Cortex of kidney (tissue), 1 donor: Measurements from ENCODE around the gene UFC1.

Experiments
- DNase-seq: peaks from one replicate; lab custom pipeline; 2025; lab: John Stamatoyannopoulos, UW

UFC1 gene

DNA sequence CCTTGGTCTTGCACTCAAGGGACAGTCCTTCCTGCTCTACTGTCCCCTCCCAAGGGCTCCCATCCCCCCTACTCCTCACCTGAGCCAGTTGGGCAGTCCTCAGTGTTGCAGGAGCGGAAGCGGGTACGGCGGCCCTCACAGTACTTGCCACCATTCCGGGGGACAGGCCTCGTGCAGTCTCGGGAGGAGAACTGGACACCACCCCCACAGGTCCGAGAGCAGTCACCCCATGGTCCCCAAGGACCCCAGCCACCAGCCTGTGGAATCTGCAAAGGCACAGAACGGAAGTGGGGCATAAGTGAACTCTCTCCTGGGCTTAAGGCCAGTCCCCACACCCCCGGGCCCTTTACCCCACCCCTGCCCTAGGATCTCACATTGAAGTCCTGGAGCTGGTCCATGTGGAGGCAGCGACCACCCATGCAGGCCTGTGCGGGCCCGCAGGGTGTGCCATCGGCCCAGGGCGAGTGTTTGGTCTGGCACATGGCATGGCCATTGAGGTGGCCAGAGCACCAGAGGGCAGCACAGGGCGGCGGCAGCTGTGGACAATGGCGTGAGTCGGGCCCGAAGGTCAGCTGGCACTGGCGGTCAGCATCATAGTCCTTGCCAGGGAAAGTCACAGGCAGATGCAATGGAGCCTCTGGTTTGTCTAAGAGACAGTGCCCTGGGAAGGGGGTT is 39.9 kb downstream of the UFC1 start:
- no peak for DNase-seq

DNA sequence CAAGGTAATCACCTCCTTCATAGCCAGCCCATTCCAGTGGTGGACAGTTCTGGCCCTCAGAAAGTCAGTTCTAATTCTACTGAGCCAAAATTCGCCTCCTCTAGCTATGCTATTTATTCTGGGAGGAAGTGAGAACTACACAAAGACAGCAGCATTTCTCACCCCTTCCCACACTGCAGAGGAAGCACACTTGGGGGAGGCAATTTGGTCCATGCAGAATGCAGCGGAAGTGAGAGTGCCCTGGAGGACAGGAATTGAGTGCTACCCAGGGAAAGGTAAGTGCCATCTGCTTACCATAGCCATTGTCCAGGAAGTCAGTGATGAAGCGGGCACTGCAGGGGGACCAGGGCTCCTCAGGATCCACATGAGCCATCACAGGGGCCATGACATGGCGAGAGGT is 41.4 kb downstream of the UFC1 start:
- no peak for DNase-seq

DNA sequence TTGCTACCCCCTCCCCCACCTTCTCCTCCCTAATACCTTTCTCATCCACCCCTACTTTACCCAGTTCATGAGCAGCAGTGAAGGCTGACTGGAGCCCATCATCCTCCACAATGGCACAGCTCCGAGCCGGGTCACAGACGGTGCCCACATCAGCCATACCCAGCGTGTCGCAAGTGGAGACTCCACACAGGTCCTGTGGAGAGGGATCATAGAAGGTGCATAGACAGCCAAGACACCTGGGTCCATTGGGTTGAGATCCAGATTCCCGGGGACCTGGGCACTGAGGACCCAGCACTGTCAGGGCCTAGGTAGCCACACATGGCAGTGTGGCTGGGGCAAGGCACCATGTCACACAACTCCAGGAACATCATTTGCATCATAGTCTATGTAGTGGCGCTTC is 42.3 kb downstream of the UFC1 start:
- DNase-seq = no peak

DNA sequence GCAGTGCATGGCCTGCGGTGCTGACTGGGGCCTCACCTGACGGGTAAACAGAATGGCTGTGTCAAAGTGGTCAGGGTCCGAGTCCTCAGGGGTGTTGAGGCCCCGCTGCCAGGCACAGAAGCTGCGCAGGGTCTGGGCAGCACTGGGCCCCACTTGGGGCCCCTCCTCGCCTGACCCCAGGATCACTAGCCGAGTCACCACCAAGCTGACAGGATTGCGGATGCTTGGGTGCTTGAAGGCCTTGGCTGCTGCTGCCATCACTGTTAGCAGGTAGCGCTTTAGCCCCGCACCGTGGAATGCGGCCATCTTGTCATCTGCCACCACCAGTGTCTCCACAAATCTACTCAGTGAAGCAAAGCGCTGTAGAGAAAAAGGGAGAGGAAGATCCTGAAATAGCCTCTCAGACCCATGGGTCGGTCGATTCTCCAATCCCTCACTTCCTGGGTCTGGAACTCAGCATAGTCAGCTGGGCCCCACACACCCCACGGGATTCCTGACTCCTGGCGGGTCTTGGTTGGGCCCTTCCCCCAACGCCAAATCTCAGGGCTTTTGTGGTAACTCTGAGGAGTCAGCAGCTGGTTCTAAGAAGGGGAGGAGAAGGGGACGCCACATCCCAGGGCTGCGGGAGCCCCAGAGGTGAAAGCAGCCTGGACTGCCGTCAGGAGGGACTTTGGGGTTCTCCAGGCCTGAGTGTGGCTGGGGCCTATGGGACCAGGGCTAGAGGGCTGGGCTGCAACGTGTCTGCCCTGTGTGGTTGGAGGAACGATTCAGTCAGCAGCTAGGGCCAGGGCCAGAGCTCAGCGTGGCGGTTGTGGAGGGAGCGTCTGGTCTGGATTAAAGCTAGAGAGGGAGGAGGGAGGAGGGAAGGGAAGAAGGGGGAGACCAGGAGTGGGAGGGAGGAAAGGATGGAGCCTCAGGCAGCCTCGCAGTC is 43.0 kb downstream of the UFC1 start:
- DNase-seq = no peak

DNA sequence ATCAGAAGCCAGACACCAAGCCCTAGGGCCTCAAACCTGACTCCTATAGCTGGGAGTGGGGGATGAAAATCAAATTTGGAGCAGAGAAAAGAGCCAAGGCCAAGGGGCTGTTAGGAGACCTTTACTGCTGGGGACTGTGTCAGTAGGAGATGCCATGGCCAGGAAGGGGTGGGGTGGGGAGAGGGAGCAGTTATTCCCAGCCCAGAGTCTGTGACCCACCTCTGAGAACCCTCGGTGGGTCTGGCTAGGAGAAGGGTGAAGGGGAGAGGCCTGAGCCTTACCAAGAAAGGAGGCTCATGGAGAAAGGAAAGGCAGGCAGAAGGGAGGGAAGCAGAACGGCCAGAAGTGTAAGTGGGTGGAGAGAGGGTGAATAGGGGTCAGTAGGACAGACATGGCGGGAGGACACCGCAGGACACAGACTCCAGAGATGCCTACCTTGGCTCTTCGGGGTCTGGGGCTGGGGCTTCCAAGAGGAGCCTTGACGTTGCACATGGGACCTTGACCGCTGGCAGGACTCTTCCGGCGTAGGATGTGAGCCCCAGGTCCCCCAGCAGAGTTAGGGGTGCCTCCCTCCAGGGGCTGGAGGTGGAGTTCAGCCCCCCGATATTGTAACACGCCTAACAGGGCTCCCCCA is 43.9 kb downstream of the UFC1 start:
- DNase-seq = no peak

DNA sequence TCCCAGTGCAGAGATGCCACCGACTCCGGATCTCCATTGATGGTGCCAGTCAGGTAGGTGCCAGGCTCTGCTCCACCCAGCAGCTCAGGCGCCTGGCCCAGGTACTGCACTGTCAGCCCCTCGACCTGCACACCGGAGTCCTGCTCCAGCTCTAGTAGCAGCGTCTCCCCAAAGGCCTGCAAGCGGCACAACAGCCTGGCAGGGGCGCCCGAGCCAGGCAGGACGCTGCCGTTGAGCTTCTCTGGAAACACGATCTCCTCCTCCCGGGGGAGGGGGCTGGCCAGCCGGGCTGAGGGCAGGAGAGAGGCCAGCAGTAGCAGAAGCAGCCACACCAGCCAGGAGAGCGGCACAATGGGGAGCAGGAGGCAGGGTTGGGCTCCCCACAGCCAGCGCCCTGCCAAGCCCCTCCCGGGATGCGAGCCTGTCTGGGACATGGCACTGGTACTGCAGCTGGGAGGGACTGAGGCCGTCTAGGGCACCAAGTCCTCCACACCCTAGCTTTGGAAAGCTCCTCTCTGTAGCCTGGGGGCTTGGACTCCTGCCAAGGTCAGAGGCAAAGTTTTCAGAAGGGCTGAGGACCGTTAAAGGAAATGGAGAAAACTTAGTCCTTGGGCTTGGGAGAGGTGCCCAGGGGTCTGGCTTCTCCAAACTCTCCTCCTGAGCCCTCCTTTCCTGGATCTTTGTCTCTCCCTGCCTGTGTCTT is 44.6 kb downstream of the UFC1 start:
- no peak for DNase-seq

DNA sequence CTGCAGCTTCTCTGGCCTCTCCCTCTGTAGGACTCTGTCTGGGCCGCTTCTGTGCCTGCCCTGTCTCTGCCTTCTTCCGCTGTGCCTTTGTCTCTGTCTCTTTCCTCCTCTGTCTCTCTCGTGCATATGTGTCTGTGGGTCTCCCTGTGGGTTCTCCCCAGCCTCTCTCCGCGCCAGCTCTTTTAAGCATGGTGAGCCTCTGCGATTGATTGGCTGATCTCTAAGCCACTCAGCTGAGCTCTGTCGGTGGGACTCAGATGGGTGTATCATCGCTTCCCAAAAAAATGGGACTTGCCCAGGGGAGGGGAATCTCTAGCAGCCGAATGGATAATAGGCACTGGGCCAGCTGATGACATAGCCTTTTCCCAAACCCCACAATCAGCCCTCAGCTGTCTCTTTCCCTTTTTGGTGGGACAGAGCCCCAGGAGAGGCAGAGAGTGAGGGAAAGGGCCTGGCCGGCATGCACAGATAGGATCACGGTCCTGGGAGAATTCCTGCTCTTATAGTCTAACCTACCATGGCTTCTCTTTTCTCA is 45.2 kb downstream of the UFC1 start, which contains the start of gene ADAMTS4:
Gene ADAMTS4 (minus strand): TSS at position 158 of the 535 bp plus-strand sequence. CDS start 427 bp downstream, outside the sequence.
- DNase-seq = no peak

DNA sequence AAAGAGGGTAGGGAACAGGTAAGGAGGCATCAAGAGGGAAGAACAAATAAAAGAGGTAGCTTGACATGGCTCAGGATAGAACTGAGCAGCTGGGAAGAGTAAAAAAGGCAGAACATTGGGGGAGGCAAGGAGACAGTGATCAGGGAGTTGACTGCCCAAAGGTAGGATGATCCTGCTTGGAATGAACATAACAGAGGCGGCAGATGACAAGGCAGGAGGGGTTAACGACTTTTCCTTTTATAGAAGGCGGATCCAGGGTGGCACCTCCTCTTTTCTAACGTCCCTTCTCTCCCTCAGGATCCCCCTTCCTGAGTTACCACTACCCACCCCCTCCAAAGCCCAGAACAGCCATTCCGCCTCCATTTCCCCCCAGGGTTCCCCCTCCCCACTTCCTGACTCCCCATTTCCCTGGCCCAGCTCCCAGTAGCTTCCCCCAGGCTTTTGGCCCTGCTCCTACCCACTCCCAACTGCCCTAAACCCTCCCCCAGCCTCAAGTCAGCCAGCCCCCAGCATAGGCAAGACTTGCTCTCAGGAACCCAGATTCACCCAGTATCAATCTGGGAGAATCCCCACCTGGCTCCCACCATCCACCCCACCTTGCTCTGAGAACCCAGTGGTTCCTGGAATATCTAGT is 45.8 kb downstream of the UFC1 start:
- DNase-seq = no peak

DNA sequence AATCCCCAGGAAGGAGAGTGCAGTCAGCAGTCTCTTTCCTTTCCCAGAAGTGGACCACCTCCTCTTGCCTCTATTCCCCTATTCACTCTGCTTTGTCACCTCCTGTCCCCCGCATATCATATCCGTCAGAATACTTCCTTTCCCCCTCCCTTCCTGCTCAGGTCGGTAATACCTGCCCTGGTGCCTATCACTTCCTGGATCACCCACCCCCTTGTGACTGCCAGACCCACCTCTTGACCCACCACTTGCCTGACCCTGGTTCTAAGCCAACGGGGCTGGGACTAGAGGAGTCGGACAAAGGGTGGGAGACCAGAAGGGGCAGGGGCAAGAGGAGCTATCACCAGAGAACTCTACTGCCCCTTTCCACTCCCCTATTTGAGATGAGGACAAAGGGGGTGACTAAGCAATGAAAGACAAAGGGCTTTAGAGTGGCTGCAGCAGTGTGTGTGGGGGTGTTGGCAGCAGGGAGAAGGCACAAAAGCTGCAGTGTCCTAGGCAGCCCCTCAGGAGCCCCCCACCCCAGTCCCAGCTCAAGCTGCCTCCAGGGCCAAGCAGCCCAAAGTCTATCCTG is 46.7 kb downstream of the UFC1 start:
- no peak for DNase-seq

DNA sequence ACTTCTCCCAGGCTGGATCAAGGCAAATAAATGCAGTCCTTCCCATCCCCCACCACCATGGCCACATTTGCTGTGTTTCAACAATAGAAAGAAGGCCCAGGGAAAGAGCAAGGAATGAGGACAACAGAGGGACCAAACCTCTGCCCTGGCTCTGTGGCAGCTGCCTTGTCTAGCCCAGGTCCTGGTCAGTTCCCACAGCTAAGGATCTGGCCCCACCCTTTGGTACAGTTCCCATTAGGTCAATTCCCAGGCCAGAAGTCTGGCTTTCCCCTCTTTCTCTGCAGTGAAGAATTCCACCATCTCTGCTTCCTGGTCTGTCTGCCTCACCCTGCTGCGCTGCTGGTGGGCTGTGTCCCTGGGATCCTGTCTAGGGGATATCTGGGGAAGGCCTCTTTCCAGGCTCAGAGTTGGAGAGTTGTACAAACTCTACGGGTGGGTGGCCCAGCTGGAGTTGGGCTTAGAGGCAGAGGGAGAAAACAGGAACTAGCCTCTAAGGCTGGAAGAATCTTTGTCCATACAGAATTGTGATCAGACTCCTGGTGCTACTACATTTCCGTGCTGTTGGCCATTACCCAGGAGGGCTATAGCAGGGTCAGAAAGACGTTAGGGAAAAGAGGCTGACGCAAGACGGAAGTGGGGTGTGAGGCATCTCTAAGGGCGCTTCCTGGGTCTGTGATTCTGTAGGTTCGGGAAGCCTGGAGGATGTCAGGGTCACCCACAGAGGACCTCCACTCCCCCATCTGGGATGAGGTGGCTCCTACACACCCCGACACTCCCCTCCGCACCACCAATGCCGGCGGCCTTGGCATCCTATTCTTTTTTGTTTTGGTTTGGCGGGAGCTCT is 47.4 kb downstream of the UFC1 start:
- no peak for DNase-seq

DNA sequence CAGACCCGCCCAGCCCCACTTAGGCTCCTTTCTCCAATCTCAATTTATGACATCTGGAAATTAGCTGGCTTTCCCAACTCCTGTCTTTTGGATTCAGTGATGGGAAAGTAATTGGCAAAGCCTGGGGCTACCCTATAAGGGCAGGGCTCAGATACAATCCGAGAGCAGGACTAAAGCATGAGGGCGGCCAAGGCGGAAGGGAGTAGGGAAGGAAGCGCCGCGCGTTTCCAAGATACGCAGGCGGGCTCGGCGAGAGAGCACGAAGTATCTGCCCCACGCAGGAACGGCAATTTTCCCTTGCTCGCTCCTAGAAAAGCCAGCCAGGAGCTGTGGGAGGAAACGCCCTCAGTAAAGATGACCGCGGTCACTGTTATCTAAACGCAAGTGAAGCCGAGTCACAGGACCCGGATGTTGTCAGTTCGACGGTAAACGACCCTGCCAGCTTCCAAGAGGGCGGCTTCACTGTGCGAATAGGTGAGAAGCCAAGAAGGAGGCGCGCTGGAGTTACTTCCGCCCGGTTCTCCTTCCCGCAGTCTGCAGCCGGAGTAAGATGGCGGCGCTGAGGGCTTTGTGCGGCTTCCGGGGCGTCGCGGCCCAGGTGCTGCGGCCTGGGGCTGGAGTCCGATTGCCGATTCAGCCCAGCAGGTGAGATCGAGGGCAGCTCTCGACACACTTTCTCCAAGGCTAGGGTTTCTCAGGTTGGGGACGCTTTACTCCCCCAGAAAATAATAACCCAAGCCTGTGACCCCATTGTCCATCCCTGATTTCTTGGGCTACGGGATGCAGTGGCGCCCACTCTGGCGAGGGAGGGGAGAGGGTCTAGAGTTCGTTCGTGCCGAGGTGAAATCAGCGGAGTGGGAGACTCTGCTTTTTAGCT is 48.3 kb downstream of the UFC1 start, which contains the start of gene NDUFS2:
Gene NDUFS2 (plus strand): TSS at position 532 of the 877 bp plus-strand sequence. CDS start 19 bp downstream, at position 551.
- DNase-seq = peak; percentile 25

DNA sequence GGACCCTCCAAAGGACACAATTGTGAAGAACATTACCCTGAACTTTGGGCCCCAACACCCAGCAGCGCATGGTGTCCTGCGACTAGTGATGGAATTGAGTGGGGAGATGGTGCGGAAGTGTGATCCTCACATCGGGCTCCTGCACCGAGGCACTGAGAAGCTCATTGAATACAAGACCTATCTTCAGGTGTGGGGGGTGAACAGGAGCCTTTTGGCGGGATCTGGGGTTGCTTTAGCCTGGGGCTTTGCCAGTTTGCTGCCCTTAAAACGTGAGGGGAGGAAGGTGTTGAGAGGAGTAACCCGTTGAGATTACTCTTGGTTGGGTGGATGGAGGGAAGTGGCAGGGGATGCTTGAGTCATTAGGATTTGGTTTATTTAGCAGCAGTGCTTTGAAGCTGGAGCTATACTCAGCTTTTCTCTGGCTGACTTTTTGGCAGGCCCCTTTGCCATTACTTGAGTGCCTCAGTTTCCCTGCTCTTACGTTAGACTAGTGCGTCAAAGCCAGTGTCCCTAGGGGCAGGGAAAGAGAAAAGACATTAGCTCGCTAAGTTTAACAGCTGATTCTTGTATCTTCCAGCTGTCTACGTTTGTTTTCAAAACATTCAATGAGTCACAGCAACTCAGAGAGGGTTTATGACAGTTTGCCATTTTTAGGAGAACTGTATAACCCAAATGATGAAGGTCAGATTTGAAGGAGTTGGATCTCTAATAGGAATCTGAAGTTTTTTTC is 52.8 kb downstream of the UFC1 start:
- DNase-seq = no peak

DNA sequence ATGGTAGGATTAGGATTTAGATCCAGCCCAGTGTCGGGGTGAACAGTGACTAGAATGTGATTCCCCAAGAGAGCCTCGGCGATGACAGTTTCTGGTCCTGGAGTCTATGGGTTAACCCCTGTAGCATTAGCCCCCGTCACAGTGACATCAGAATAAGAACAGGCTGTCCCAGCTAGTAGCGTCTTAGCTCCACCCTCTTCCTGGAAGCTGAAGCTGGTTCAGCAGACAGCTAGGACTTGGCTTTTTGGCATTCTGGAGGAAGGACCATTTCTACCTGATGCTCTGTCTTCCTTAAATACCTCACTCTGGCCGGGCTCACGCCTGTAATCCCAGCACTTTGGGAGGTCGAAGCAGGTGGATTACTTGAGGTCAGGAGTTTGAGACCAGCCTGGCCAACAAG is 53.4 kb downstream of the UFC1 start:
- no peak for DNase-seq
